Fibroblast of the conjunctiva (primary cell): ENCODE results near the gene LCE6A.

Experiments used
- DNase-seq: peaks from one replicate; pipeline ENCODE4 v3.0.0-alpha.2; 2010; ENCODE audit warnings: low read depth

LCE6A gene

GRCh38 chr1:152876827-152877226 lies 34.2 kb downstream of the LCE6A start:
- no peak for DNase-seq

GRCh38 chr1:152878042-152878441 lies 35.4 kb downstream of the LCE6A start, which contains the start of gene SMCP:
Gene SMCP (plus strand): TSS chr1:152878322. CDS start chr1:152884423, 6,101 bp downstream.
- no peak for DNase-seq

DNA sequence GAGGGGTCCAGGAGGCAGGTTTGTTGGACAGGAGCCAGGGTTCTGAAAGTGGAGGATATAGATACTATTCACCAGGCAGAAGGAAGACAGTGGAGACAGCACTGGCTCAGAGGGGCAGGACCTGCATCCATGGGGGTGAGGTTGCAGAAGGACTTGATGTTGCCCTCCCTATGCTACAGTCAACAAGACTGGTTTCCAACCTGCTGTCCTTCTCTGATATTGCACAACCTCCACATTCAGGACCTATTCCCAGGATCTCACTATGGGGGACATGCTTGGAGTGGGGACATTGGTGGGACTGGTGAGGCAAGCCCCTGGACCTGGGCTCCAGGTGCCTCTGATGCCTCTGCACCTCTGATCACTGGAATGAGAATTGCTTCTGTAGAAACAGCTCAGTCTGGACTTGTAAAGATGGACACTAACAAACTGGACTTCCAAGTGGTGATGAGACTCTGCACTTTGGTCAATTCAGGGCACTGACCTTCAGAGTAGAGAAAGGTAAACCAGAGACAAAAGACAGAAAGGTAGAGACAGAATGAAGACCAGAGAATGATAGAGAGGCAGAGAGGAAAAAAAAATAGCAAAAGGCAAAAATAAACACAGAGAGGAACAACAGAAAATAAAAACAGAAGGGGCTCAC lies 37.0 kb downstream of the LCE6A start:
- no peak for DNase-seq

DNA sequence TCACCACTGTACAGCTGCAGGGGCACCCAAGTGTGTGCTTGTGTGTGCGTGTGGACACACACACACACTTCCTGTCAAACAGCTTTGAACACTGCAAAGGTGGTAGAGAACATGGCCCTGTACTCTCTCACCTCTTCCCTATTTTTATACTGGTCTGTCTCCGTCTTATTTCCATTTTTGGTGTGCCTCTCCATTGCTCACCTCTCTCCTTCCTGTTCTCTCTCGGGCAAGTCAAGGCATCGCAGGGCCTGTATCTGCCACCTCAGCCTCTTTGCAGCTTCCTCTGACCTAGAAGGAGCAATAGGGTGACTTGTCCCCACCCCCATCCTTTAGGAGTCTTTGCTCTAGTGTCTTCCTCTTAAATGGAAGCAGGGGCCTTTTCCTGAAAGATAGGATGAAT lies 37.7 kb downstream of the LCE6A start:
- DNase-seq = no peak

- no peak for DNase-seq
Observed at GRCh38 chr1:152880907-152881306, 38.3 kb downstream of the LCE6A start.

GRCh38 chr1:152884085-152884484 lies 41.4 kb downstream of the LCE6A start:
- DNase-seq = no peak

DNA sequence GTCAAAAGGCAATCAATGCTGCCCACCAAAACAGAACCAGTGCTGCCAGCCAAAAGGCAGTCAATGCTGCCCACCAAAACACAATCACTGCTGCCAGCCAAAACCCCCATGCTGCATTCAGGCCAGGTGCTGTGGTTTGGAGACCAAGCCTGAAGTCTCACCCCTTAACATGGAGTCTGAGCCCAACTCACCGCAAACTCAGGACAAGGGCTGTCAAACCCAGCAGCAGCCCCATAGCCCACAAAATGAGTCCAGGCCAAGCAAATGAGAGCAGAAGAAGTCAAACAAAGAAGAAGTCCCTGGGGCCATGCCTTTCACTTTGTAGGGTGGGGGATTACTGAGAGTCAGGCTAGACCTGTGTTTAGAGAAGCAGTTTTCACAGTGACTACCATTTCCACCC lies 41.9 kb downstream of the LCE6A start:
- no peak for DNase-seq

GRCh38 chr1:152884966-152885624 lies 42.4 kb downstream of the LCE6A start:
- DNase-seq = no peak

GRCh38 chr1:152886085-152886484 lies 43.4 kb downstream of the LCE6A start:
- DNase-seq = no peak

- no peak for DNase-seq
Observed at GRCh38 chr1:152886758-152887409, 44.2 kb downstream of the LCE6A start.

- DNase-seq = no peak
Observed at GRCh38 chr1:152888126-152888525, 45.5 kb downstream of the LCE6A start.
